Measurements from ENCODE around the gene PPDPF.
"Not testable (repeated sequence)": the region's sequence is repeated elsewhere in the genome, so short reads cannot be mapped to it uniquely, and the experiment has no call there.

Gene PPDPF

GRCh38 chr20:63507083-63507743, 13.4 kb upstream of the PPDPF start:
- H3K27ac ChIP-seq, result no peak overlapping the region
- TF ChIP-seq, protein P1, sequence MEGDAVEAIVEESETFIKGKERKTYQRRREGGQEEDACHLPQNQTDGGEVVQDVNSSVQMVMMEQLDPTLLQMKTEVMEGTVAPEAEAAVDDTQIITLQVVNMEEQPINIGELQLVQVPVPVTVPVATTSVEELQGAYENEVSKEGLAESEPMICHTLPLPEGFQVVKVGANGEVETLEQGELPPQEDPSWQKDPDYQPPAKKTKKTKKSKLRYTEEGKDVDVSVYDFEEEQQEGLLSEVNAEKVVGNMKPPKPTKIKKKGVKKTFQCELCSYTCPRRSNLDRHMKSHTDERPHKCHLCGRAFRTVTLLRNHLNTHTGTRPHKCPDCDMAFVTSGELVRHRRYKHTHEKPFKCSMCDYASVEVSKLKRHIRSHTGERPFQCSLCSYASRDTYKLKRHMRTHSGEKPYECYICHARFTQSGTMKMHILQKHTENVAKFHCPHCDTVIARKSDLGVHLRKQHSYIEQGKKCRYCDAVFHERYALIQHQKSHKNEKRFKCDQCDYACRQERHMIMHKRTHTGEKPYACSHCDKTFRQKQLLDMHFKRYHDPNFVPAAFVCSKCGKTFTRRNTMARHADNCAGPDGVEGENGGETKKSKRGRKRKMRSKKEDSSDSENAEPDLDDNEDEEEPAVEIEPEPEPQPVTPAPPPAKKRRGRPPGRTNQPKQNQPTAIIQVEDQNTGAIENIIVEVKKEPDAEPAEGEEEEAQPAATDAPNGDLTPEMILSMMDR (IDR thresholded peaks at IDR 0.05), result no peak
- H3K9ac ChIP-seq, result no peak overlapping the region
- H3K36me3 ChIP-seq (ENCODE audit: control insufficient read depth, insufficient read depth, low read length), result no peaks in the 10 kb centered on the region
- H3K79me2 ChIP-seq, result no peaks in the 10 kb centered on the region
- H3K9me3 ChIP-seq (ENCODE audit: control insufficient read depth, low read length), result no peaks in the 10 kb centered on the region
- H3K27me3 ChIP-seq (ENCODE audit: control insufficient read depth, insufficient read depth, low read length), result no peaks in the 10 kb centered on the region
- H3K4me1 ChIP-seq, result no peaks in the 10 kb centered on the region
- no peak overlapping the region for H3K4me2 ChIP-seq (ENCODE audit: low read length)
- H2AFZ ChIP-seq, result no peak overlapping the region
- H3K4me3 ChIP-seq (ENCODE audit: low read depth, low read length), result no peak overlapping the region

- TF ChIP-seq, protein P1 (IDR thresholded peaks at IDR 0.05), result no peak
Observed at GRCh38 chr20:63508072-63508768, 12.3 kb upstream of the PPDPF start.

GRCh38 chr20:63509088-63509564, 11.4 kb upstream of the PPDPF start:
- no peak overlapping the region for H3K4me2 ChIP-seq (ENCODE audit: low read length)
- no peaks in the 10 kb centered on the region for H3K4me1 ChIP-seq
- no peak overlapping the region for H2AFZ ChIP-seq
- no peaks in the 10 kb centered on the region for H3K27me3 ChIP-seq (ENCODE audit: control insufficient read depth, insufficient read depth, low read length)
- H3K36me3 ChIP-seq (ENCODE audit: control insufficient read depth, insufficient read depth, low read length), result no peaks in the 10 kb centered on the region
- H3K4me3 ChIP-seq (ENCODE audit: low read depth, low read length), result no peak overlapping the region
- no peaks in the 10 kb centered on the region for H3K9me3 ChIP-seq (ENCODE audit: control insufficient read depth, low read length)
- no peak overlapping the region for H3K9ac ChIP-seq
- no peak overlapping the region for H3K27ac ChIP-seq
- TF ChIP-seq, protein P1 (IDR thresholded peaks at IDR 0.05), result no peak
- no peaks in the 10 kb centered on the region for H3K79me2 ChIP-seq

More at GRCh38 chr20:63508072-63508768, 12.3 kb upstream of the PPDPF start:
- H3K4me2 ChIP-seq (ENCODE audit: low read length), result no peak overlapping the region
- no peaks in the 10 kb centered on the region for H3K4me1 ChIP-seq
- H3K79me2 ChIP-seq, result no peaks in the 10 kb centered on the region
- H3K27me3 ChIP-seq (ENCODE audit: control insufficient read depth, insufficient read depth, low read length), result no peaks in the 10 kb centered on the region
- no peak overlapping the region for H2AFZ ChIP-seq
- H3K36me3 ChIP-seq (ENCODE audit: control insufficient read depth, insufficient read depth, low read length), result no peaks in the 10 kb centered on the region
- no peak overlapping the region for H3K4me3 ChIP-seq (ENCODE audit: low read depth, low read length)
- H3K9me3 ChIP-seq (ENCODE audit: control insufficient read depth, low read length), result no peaks in the 10 kb centered on the region
- no peak overlapping the region for H3K9ac ChIP-seq
- H3K27ac ChIP-seq, result no peak overlapping the region

DNA sequence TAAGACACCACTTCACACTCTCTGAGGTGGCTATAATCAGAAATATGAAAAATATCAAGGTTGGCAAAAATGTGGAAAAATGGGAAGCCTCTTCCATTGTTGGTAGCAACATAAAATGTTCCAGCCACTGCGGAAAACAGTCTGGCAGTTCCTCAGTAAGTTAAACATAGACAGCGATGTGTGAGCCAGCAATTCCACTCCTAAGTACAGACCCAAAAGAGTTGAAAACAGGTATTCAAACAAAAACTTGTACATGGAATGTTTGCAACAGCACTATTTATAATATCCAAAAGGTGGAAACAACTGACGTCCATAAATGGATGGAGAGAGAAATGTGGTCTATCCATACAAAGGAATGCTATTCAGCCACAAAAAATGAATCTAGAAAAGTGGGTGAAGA, 7.4 kb upstream of the PPDPF start:
- Histone ChIP-seq H3K4me3 (ENCODE audit: low read depth, low read length) (no peak overlapping the region), H3K9me3 (ENCODE audit: control insufficient read depth, low read length) (no peaks in the 10 kb centered on the region), H2AFZ (no peak overlapping the region), H3K9ac (no peak overlapping the region), H3K4me2 (ENCODE audit: low read length) (no peak overlapping the region), H3K27ac (no peak overlapping the region), H3K36me3 (ENCODE audit: control insufficient read depth, insufficient read depth, low read length) (no peaks in the 10 kb centered on the region), H3K27me3 (ENCODE audit: control insufficient read depth, insufficient read depth, low read length) (no peaks in the 10 kb centered on the region), H3K79me2 (no peaks in the 10 kb centered on the region), H3K4me1 (no peaks in the 10 kb centered on the region)
- TF ChIP-seq, protein P1 (IDR thresholded peaks at IDR 0.05), result no peak

GRCh38 chr20:63514520-63514919, 6.0 kb upstream of the PPDPF start:
- not testable (repeated sequence) for H3K27ac ChIP-seq; H3K36me3 ChIP-seq (ENCODE audit: control insufficient read depth, insufficient read depth, low read length); H2AFZ ChIP-seq; H3K9ac ChIP-seq; H3K4me3 ChIP-seq (ENCODE audit: low read depth, low read length); H3K27me3 ChIP-seq (ENCODE audit: control insufficient read depth, insufficient read depth, low read length); H3K9me3 ChIP-seq (ENCODE audit: control insufficient read depth, low read length); H3K4me1 ChIP-seq; H3K4me2 ChIP-seq (ENCODE audit: low read length); H3K79me2 ChIP-seq
